HG02588 (cell line): ENCODE results near the gene TPD52L1.
A peak's percentile ranks its signal among the peaks of the same experiment; 100 is the strongest.

ENCODE experiments used
- ATAC-seq: cut with Tn5 transposase; IDR thresholded peaks from one replicate; pipeline ENCODE4 v1.9.1; 2021; ENCODE audit warnings: mild to moderate bottlenecking, moderate library complexity; ENCODE audit not compliant: unreplicated experiment

TPD52L1 gene

DNA sequence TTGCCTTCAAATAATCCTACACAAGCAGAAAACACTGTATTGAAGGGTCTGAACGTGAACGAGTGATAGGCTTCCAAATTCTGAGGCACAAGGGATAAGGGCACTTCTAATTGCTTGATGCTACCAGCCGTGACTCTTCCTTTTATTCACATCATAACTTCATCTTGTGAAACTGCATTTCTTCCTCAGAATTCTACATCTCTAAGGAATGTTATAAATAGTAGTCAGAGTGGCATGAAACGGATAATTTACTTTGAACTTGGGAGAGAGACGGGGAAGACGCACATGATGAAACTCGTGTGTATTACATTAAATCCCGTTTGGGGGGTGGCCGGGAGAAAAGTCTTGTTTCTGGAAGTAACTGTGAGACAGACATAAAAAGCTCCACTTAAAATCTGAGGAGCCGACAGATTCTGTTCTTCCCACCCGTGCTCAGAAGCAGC lies 147.4 kb downstream of the TPD52L1 start:
- no peak for ATAC-seq

DNA sequence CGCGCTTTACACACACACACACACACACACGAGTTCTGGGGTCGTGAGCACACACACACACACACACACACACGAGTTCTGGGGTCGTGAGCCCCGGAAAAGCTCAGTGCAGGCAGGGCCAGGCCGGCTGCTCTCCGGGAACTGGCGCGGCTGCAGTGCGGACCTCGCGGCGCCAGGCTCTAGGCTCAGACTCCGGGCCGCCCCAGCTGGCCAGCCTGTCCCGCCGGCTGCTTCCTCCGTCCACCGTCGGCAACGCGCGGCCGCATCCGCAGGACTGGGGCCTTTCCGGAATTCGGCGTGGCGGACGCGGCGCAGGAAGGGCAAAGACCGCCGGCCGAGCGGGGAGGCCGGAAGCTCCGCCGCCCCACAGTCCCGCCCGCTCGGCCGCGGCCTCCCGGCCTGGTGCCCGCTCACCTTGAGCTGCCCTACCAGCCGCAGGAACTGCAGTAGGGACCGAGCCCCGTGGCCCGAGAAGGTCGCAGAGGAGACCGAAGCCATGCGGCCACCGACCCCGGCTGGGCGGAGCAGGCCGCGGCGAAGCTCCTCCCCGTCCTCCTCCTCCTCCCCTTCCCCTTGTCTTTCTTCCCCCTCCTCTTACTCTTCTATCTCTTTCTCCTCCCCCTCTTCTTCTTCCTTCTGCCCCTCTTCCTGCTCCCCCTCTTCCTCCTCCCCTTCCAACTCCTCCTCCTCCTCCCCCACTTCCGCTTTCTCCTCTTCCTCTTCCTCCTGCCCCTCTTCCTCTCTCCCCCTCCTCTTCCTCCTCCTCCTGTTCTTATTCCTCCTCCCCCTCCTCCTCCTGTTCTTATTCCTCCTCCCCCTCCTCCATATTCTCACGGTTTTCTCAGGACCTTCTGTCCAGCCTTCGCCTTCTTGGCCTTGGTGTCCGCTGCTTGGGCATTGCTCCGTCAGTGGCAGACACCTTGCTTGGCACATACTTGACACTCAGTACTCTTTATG lies 148.1 kb downstream of the TPD52L1 start, which contains the start of gene HDDC2:
Gene HDDC2 (minus strand): TSS at position 533 of the 957 bp plus-strand sequence. CDS start 35 bp downstream, at position 498.
- peak; percentile 85 for ATAC-seq

DNA sequence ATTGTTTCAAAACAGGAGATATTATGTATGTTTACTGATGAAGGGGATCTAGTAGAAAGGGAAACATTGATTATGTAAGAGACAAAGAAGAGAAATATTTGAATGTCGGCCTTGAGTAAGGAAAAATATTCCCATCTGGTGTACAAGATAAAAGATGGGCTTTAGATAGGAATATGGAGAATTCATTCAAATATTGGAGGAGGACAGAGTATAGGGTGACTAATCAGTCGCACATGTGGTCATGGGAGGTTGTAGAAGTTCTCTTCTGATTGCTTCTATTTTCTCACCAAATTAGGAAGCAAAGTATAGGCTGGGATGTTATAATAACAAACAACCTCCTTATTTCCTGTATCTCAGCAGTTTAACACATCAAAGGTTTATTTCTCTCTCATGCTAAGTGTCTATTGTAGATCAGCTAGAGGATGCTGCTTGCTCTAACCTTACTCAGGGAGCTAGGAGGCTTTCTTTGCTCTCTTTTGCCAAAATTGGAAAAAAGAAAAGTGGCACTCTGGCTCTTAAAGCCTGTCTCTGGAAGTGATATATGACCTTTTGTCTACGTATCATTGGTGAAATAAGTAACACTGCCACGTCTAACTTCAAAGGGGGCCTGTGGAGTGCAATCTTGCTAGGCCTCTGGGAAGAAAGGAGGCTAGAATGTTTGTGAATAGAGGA lies 149.4 kb downstream of the TPD52L1 start:
- ATAC-seq, result no peak

DNA sequence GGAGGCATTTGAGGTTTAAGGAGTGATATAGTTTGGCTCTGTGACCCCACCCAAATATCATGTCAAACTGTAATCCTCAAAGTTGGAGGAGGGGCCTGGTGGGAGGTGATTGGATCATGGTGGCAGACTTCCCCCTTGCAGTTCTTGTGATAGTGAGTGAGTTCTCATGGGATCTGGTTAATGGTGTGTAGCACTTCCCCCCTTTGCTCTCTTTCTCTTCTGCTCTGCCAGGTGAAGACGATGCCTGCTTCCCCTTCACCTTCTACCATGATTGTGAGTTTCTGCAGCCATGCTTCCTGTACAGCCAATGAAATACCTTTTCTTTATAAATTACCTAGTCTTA lies 149.9 kb downstream of the TPD52L1 start:
- ATAC-seq, result no peak

DNA sequence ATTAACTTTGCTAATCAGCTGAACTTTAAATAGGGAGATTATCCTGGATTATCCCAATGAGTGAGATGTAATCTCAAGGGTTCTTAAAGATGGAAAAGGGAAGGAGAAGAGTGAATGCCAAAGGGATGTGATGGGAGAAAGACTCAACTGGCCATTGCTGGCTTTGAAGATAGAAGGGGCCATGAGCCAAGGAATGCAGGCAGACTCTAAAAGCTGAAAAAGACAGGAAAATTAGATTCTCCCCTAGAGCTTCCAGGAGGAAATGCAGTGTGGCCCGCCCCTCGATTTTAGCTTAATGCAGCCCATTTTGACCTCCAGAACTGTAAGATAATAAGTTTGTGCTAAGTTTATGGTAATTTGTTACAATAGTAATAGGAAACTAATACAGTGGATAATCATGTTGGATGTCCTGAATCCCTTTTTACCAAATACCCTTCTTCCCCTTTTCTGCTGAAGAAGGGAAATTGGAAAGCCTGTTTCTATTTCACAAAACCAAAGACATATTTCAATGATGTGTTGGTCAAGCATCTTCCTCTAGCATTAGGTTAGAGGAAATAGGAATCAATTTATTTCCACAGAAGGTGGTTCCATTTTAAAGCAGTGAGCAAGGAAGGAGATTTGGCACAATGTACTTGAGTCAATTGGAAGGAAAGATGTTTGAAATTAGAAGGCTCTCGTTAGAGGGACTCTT lies 151.5 kb downstream of the TPD52L1 start:
- ATAC-seq, result no peak

DNA sequence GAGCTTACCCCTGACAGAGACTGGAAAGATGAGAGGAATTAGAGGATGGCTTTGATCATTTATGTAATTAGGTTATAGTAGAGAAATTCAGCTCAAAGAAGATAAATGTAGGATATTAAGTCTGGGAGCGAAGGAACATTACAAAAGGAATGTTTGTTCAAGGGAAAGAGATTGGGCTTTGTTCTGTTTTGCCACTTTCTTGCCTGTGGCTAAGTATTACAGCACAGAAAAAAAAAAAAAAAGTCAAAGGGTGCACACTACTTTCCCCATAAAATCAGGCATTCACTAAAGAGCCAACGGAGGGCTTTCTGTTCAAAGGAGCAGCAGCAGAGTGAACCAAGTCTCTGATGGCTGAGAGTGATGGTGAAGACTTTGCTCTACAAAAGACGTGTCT lies 153.2 kb downstream of the TPD52L1 start:
- ATAC-seq, result no peak

DNA sequence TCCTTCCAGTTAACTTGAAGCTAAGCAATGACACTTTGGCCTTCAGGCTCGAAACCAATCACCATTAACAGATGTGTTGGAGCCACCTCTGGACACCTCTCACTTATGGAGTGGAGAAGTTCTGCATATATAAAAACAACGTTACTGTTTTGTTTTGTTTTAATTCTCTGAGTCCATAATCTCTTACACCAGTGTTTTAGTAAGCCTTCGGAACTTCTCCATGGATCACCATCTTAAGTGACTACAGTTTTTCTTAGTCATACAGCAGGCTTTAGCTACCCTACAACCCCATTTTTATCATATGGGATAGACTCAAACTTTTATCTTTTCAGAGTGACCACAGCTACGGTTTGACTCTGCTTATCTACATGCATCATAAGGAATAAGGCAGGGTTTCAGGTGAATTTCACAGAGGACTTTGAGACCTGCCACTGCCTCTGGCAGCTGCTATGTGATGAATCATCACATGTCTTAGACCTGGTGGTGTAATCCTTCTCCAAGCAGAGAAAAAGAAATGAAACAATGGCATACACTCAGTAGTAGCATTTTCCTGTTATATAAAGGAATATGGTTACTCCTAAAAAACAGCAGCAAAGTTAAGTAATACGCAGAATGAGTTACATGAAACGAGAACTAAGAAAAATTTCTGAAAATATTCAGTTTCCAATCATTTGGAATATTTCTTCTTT lies 153.7 kb downstream of the TPD52L1 start:
- no peak for ATAC-seq

DNA sequence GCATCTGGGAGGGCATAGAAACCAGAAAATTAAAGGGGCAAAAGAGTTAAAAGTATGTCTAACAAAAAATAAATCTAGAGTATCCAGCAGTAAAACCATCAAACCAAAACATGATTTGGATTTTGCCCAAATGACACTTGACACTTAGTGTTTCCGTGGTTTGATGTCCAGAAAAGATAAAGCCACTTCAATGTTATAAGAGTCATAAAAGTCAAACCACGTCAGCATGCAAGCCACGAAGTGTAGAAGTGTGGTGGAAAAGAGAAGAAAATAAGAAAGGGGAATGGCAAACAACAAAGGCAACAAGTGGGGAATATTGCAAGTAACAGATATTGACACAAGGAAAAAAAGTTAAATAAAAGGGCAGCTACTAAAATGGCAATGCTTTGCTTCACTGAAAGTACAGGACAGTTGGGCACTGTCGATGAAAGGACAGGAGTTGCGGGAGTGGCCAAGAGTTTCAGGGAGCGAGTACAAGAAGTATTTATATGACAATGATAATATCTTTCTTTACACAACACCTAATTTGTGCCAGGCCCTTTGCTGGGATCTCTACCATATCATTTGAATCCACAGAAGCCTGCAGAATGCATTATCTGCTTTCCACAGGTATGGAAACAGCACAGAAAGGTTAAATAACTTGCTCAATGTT lies 154.5 kb downstream of the TPD52L1 start:
- ATAC-seq, result no peak

DNA sequence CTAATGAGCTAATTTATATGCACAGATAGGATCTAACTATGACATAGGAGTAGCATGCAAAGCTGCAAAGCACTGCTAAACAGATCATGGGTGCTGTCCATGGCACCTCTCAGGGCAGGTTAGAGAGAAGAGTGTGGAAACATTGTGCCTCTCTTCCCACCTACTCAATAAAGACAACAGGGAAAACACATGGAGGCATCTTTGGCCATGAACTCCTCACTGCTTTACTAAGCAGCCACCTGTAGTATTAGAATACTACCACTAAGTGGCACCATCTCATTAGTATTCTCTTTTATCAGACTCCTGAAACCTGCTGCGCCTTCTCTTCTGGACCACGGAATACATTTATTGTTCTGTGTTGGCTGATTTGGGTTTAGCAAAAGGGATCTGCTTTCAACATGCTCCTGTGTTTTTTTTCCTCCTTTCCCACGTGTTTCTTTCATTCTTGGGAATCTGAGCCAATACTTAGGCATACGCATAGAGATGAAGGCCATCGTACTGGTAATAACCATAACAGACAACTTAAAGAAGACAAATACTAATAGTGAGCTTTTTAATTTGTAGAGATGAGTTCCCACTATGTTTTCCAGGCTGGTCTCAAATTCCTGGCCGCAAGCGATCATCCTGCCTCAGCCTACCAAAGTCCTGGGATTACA lies 157.5 kb downstream of the TPD52L1 start:
- peak; percentile 75 for ATAC-seq

DNA sequence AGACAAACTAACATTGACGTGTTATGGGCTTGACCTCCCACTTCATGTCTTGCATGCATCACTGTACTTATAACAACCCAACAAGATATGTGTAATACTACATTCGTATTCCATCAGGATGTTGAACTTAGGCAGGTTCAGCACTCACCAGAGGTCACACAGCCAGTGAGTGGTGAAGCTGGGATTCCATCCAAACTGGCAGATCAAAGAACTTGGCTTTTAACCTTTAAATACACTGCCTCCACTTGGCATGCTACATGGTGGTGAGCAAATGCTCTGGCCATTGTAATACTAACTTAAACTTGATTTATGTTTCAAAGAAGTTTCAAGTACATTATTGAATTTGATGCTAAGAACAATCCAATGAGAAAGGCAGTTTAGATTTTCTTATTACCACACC lies 158.9 kb downstream of the TPD52L1 start:
- no peak for ATAC-seq

DNA sequence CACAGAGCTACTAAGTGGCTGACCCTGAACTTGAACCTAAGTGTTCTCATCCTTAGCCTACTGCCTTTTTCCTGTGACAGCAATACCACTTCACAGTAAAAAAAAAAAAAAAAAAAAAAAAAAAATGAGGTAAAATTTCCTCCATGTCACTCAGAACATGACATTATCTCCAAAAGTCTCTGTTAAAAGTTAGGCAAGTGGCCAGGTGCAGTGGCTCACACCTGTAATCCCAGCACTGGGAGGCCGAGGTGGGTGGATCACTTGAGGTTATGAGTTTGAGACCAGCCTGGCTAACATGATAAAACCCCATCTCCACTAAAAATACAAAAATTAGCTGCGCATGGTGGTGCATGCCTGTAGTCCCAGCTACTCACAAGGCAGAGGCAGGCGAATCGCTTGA lies 159.4 kb downstream of the TPD52L1 start:
- ATAC-seq, result no peak
